ENCODE data around the gene PCDH15.

GRCh38 chr10:53841483-53842145, 959.4 kb downstream of the PCDH15 start:
- TF ChIP-seq CTCF (IDR thresholded peaks at IDR 0.05; ENCODE audit: borderline replicate concordance, extremely low read depth, low read length, poor library complexity, severe bottlenecking) (no peak), EZH2 (IDR thresholded peaks at IDR 0.05; ENCODE audit: borderline replicate concordance, low read depth, low read length, severe bottlenecking) (no peak)

Data from DND-41 (cell line).